ENCODE data around the gene EGFR.

DNA sequence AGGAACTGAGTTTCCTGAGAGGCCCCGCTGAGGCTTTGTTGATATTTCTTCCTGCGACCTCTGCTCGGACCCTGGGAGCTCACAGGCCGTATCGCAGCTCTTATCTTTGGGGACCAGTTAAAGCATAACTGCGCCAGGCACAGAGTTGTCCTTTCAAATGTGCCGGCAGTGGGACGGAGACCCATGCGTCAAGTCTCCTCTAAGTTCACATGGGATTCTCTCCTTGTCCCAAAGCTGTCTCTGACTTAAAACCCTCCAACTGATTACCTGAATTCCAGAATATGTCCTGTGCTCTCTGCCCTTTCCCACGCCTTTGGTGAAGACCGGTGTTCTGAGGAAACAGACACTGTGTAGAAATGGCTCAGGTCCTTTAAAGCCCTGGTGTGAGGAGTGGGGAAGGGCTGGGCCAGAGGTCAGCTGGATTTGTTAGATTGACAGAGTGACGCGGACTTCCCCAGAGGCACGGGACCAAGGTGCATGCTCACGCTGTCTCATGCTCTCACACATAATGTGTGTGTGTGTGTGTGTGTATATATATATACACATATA lies 169.8 kb downstream of the EGFR start:
- TF ChIP-seq, protein P1, sequence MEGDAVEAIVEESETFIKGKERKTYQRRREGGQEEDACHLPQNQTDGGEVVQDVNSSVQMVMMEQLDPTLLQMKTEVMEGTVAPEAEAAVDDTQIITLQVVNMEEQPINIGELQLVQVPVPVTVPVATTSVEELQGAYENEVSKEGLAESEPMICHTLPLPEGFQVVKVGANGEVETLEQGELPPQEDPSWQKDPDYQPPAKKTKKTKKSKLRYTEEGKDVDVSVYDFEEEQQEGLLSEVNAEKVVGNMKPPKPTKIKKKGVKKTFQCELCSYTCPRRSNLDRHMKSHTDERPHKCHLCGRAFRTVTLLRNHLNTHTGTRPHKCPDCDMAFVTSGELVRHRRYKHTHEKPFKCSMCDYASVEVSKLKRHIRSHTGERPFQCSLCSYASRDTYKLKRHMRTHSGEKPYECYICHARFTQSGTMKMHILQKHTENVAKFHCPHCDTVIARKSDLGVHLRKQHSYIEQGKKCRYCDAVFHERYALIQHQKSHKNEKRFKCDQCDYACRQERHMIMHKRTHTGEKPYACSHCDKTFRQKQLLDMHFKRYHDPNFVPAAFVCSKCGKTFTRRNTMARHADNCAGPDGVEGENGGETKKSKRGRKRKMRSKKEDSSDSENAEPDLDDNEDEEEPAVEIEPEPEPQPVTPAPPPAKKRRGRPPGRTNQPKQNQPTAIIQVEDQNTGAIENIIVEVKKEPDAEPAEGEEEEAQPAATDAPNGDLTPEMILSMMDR (conservative IDR thresholded peaks at IDR 0.05), result no peak
- no peak for TF ChIP-seq ZFX (IDR thresholded peaks at IDR 0.05)

All from C4-2B (cell line).